Measurements from ENCODE around the gene PGGHG.

The PGGHG gene

DNA sequence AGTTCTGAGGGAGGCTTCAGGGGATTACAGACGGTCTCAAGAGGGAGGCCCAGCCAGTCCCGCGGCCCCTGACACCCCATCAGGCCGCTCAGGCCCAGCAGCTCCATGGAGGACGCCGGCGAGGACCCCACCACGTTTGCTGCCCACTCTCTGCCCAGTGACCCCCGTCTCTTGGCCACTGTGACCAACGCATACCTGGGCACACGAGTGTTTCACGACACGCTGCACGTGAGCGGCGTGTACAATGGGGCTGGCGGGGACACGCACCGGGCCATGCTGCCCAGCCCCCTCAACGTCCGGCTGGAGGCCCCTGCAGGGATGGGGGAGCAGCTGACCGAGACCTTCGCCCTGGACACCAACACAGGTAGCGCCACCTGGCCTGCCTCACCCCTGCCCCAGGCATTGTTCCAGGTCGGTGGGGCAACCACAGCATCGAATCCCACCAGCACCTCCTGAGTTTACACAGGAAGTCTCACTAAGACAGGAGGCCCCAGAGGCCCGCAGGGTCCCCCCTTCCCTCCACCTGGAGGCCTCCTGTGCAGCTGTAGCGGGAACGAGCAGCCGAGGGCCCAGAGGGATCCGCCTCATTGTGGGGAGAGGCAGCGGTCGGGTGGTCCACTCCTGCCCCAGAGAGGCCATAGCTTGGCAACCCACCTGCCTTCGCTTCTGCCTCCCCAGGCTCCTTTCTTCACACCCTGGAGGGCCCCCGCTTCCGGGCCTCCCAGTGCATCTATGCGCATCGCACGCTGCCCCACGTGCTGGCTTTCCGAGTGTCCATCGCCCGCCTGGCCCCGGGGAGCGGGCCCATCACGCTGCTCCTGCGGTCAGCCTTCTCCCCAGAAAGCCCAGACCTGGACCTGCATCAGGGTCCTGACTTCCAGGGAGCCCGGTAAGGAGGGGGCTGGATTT, 1.0 kb downstream of the PGGHG start:
- no peak overlapping the region for H3K9ac ChIP-seq (ENCODE audit: low read depth, low read length)
- H3K9me3 ChIP-seq (ENCODE audit: control insufficient read depth, insufficient read depth, low read length) = no peaks in the 10 kb centered on the region
- H3K4me1 ChIP-seq (ENCODE audit: control insufficient read depth, insufficient read depth, low read length) = peaks cover 5% of the 10 kb centered on the region

DNA sequence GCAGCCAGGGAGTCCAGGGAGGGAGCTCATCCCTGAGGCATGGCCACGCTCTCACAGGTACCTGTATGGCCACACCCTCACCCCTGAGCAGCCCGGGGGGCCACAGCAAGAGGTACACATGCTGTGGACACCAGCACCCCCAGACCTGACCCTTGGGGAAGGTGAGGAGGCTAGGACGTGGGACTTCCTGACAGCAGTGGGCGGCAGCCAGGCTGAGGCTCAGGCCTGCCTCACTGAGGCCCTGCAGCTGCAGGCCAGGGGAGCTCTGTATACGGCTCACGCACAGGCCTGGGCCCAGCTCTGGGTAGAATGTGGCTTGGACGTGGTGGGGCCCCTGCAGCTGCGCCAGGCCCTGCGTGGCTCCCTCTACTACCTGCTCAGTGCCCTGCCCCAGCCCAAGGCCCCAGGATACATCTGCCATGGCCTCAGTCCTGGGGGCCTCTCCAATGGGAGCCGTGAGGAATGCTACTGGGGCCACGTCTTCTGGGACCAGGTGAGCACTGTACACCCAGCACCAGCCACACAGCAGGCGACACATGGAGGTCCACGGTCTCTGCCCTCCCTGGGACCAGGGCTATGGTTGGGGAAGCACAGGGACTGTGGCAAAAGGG, 1.8 kb downstream of the PGGHG start:
- H3K4me3 ChIP-seq (ENCODE audit: low read depth, low read length) = no peak overlapping the region
- no peaks in the 10 kb centered on the region for H3K9me3 ChIP-seq (ENCODE audit: control insufficient read depth, insufficient read depth, low read length)
- H3K9ac ChIP-seq (ENCODE audit: low read depth, low read length) = peak overlapping the region; percentile 73
- H3K4me1 ChIP-seq (ENCODE audit: control insufficient read depth, insufficient read depth, low read length) = peaks cover 5% of the 10 kb centered on the region
- peaks cover 48% of the 10 kb centered on the region for H3K36me3 ChIP-seq (ENCODE audit: control insufficient read depth, insufficient read depth, low read length)
- H3K27me3 ChIP-seq (ENCODE audit: control insufficient read depth, insufficient read depth, low read length) = peaks cover 16% of the 10 kb centered on the region

More for the DNA sequence above, 1.0 kb downstream of the PGGHG start:
- Histone ChIP-seq H3K36me3 (ENCODE audit: control insufficient read depth, insufficient read depth, low read length) (peaks cover 41% of the 10 kb centered on the region), H3K27me3 (ENCODE audit: control insufficient read depth, insufficient read depth, low read length) (peaks cover 16% of the 10 kb centered on the region), H3K4me3 (ENCODE audit: low read depth, low read length) (peak overlapping the region; percentile 32)

DNA sequence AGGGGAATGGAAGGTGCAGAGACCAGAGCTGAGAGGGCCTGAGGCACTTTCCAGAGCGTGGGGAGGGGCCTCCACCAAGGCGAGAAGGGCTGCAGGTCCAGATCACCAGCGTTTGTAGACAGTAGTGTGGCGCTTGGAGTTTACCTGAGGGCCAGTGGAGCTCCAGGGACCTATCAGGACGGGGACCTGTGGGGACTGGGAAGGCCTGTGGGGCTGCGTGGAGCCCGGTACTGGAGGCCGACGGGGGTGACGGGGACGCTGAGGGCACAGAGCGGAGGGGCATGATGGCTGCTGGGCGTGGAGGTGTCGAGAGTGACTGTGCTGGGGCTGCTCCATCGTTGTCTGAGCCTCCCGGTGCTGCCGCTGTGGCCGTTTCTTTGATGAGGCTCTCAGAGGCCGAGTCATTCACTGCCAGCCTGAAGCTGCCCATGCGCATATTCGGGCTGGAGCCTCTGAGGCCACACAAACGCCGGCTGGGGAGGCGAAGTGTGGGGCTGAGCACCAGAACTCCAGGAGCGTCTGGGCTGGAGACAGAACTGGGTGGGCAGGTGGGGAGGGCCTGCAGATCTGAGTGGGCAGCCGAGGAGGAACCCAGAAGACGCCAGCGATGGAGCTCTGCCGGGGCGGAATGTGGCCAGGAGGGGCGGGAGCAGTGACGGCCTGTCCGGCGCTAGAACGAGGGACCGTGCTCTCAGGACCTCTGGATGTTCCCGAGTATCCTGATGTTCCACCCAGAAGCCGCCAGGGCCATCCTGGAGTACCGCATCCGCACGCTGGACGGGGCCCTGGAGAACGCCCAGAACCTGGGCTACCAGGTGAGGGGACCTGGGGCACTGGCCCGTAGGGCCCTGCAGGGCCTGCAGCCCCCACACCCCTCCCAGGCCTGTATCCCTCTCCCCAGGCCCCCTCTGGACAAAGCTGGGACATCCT, 2.6 kb downstream of the PGGHG start:
- peaks cover 16% of the 10 kb centered on the region for H3K27me3 ChIP-seq (ENCODE audit: control insufficient read depth, insufficient read depth, low read length)
- H3K9me3 ChIP-seq (ENCODE audit: control insufficient read depth, insufficient read depth, low read length) = no peaks in the 10 kb centered on the region
- H3K36me3 ChIP-seq (ENCODE audit: control insufficient read depth, insufficient read depth, low read length) = peaks cover 52% of the 10 kb centered on the region
- H3K4me1 ChIP-seq (ENCODE audit: control insufficient read depth, insufficient read depth, low read length) = peaks cover 5% of the 10 kb centered on the region
- H3K9ac ChIP-seq (ENCODE audit: low read depth, low read length) = peak overlapping the region; percentile 73
- no peak overlapping the region for H3K4me3 ChIP-seq (ENCODE audit: low read depth, low read length)

DNA sequence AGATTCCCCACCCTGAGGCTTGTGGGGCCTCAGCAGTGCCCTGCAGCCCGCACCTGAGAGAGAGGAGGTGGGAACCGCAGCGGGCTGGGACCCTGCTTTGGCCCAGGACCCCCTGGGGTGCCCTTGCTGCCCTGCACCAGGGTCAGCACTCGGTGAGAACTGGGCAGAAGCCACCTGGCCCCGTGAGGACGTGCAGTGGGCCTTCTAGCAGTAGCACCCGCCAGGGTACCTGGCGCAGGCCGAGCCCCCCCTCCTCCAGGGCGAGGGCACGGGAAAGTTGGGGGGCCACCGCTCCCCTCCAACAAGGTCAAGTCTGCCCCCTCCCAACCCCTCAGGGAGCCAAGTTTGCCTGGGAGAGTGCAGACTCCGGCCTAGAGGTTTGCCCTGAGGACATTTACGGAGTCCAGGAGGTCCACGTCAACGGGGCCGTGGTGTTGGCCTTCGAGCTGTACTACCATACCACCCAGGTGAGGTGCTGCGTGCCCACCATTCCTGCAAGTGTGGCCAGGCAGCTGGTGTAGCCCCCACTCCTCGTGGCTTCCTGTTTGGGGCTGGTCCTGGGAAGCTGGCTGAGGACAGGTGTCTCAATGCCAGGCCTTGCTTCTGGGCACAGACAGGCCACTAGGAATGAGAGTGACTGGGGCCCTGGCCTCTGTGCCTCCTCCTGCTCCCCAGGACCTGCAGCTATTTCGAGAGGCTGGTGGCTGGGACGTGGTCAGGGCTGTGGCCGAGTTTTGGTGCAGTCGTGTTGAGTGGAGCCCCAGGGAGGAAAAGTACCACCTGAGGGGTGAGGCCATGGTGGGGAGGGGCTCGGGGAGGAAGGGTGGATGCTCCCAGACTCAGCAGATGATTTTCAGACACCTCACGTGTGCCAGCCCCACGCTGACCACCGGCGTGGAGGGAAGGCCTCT, 3.5 kb downstream of the PGGHG start:
- H3K4me3 ChIP-seq (ENCODE audit: low read depth, low read length) = no peak overlapping the region
- H3K27me3 ChIP-seq (ENCODE audit: control insufficient read depth, insufficient read depth, low read length) = peaks cover 11% of the 10 kb centered on the region
- H3K4me1 ChIP-seq (ENCODE audit: control insufficient read depth, insufficient read depth, low read length) = peaks cover 5% of the 10 kb centered on the region
- H3K9me3 ChIP-seq (ENCODE audit: control insufficient read depth, insufficient read depth, low read length) = no peaks in the 10 kb centered on the region
- no peak overlapping the region for H3K9ac ChIP-seq (ENCODE audit: low read depth, low read length)
- H3K36me3 ChIP-seq (ENCODE audit: control insufficient read depth, insufficient read depth, low read length) = peaks cover 52% of the 10 kb centered on the region

DNA sequence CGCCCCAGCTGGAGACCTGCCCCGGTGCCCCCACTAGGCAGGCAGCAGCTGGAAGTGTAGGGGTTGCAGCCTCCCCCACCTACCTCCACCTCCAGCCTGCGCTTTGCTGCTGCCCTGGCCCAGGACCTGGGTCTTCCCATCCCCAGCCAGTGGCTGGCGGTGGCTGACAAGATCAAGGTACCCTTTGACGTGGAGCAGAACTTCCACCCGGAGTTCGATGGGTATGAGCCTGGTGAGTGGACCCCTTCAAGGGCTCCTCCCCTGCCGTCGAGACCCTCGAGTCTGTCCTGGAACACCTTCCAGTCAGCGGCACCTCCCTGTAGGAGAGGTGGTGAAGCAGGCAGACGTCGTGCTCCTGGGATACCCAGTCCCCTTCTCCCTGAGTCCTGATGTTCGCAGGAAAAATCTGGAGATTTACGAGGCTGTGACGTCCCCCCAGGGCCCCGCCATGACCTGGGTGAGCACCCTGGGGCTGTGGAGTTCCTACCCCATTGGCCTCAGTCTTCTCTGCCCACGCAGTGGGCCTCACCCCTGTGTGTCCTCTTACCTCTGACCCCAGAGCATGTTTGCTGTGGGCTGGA, 4.4 kb downstream of the PGGHG start:
- H3K9ac ChIP-seq (ENCODE audit: low read depth, low read length) = no peak overlapping the region
- peaks cover 52% of the 10 kb centered on the region for H3K36me3 ChIP-seq (ENCODE audit: control insufficient read depth, insufficient read depth, low read length)
- H3K27me3 ChIP-seq (ENCODE audit: control insufficient read depth, insufficient read depth, low read length) = peaks cover 2% of the 10 kb centered on the region
- H3K4me1 ChIP-seq (ENCODE audit: control insufficient read depth, insufficient read depth, low read length) = peaks cover 5% of the 10 kb centered on the region
- H3K9me3 ChIP-seq (ENCODE audit: control insufficient read depth, insufficient read depth, low read length) = no peaks in the 10 kb centered on the region
- H3K4me3 ChIP-seq (ENCODE audit: low read depth, low read length) = no peak overlapping the region

DNA sequence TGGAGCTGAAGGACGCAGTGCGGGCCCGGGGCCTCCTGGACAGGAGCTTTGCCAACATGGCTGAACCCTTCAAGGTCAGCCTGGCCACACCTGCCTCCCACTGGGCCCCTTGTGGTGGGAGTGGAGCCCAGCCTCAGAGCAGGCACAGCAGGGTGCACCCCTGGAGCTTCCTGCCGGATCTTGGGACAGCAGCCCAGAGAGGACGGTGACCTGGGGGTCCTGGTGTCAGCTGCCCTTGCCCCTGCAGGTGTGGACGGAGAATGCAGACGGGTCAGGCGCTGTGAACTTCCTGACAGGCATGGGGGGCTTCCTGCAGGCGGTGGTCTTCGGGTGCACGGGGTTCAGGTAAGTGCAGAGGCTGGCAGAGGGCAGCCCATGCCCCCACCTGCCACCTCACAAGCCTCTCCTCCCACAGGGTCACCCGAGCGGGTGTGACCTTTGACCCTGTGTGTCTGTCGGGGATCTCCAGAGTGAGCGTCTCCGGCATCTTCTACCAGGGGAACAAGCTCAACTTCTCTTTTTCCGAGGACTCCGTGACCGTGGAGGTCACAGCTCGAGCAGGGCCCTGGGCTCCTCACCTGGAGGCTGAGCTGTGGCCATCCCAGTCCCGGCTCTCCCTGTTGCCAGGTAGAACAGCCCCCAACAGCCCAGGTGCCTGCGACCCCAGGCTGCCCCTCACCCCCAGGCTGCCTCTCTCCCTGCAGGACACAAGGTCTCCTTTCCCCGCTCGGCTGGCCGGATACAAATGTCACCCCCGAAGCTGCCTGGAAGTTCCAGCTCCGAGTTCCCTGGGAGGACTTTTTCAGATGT, 5.1 kb downstream of the PGGHG start:
- H3K9me3 ChIP-seq (ENCODE audit: control insufficient read depth, insufficient read depth, low read length) = no peaks in the 10 kb centered on the region
- H3K27me3 ChIP-seq (ENCODE audit: control insufficient read depth, insufficient read depth, low read length) = no peaks in the 10 kb centered on the region
- H3K4me3 ChIP-seq (ENCODE audit: low read depth, low read length) = no peak overlapping the region
- peaks cover 5% of the 10 kb centered on the region for H3K4me1 ChIP-seq (ENCODE audit: control insufficient read depth, insufficient read depth, low read length)
- H3K36me3 ChIP-seq (ENCODE audit: control insufficient read depth, insufficient read depth, low read length) = peaks cover 52% of the 10 kb centered on the region
- H3K9ac ChIP-seq (ENCODE audit: low read depth, low read length) = no peak overlapping the region

DNA sequence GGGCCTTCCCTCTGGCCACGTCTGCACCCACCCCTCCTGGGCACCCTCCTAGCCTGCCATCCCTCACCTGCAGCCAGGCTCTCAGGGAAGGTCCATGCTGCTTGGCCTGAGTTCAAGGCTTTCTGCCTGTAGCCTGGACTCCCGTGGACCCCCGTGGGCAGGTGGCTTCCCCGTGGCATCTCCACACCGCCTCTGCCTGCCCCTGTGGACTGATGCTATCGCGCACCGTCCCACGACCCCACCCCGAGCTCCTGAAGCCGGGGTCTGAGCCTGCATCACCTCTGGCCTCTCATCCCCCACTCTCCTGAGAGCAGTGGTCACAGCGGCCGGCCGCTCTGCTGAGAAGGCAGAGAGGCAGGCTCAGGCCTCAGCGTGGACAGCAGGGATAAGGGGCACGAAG, 5.9 kb downstream of the PGGHG start:
- no peaks in the 10 kb centered on the region for H3K9me3 ChIP-seq (ENCODE audit: control insufficient read depth, insufficient read depth, low read length)
- H3K4me1 ChIP-seq (ENCODE audit: control insufficient read depth, insufficient read depth, low read length) = peaks cover 5% of the 10 kb centered on the region
- no peaks in the 10 kb centered on the region for H3K27me3 ChIP-seq (ENCODE audit: control insufficient read depth, insufficient read depth, low read length)
- H3K4me3 ChIP-seq (ENCODE audit: low read depth, low read length) = no peak overlapping the region
- H3K9ac ChIP-seq (ENCODE audit: low read depth, low read length) = no peak overlapping the region
- peaks cover 52% of the 10 kb centered on the region for H3K36me3 ChIP-seq (ENCODE audit: control insufficient read depth, insufficient read depth, low read length)

DNA sequence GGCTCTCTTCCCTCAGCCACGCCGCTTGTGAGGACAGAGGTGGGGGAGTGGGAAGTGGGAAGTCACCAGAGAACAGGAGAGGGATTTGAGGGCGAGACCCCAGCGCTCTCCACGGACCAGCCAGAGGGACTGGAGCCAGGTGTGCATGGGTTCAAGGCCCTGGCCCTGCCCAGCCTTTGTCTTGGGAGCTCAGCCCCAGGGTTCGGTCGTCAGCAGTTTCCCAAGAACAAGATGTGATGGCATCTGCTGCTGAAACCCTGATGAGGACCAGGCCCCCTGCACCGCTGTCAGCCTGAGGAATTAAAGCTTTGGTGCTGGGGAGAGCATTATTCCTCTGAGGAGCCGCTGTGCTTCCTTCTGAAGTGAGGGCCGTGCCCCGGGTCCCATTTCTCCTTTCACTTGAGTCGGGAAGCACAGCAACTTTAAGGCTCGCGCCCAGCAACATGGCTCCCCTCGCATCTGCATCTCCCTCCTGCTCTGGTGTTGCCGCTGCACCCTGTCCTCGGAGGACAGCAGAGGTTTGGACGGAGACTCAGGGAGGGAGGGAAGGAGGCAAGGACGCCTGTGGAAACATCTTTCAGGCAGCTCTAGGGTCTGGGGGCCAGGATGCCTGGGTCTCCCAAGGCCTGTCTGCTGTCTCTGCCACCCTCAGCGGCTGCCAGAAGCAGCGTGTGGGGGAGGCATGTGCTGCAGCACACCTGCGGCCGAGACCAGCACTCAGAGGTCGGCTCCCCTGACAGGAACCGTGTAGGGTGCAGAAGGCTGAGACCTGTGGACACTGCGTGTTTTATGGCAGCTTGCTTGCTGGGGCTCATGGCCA, 6.6 kb downstream of the PGGHG start:
- no peaks in the 10 kb centered on the region for H3K27me3 ChIP-seq (ENCODE audit: control insufficient read depth, insufficient read depth, low read length)
- peaks cover 50% of the 10 kb centered on the region for H3K36me3 ChIP-seq (ENCODE audit: control insufficient read depth, insufficient read depth, low read length)
- H3K4me1 ChIP-seq (ENCODE audit: control insufficient read depth, insufficient read depth, low read length) = peaks cover 11% of the 10 kb centered on the region
- H3K4me3 ChIP-seq (ENCODE audit: low read depth, low read length) = no peak overlapping the region
- H3K9me3 ChIP-seq (ENCODE audit: control insufficient read depth, insufficient read depth, low read length) = no peaks in the 10 kb centered on the region
- H3K9ac ChIP-seq (ENCODE audit: low read depth, low read length) = no peak overlapping the region

DNA sequence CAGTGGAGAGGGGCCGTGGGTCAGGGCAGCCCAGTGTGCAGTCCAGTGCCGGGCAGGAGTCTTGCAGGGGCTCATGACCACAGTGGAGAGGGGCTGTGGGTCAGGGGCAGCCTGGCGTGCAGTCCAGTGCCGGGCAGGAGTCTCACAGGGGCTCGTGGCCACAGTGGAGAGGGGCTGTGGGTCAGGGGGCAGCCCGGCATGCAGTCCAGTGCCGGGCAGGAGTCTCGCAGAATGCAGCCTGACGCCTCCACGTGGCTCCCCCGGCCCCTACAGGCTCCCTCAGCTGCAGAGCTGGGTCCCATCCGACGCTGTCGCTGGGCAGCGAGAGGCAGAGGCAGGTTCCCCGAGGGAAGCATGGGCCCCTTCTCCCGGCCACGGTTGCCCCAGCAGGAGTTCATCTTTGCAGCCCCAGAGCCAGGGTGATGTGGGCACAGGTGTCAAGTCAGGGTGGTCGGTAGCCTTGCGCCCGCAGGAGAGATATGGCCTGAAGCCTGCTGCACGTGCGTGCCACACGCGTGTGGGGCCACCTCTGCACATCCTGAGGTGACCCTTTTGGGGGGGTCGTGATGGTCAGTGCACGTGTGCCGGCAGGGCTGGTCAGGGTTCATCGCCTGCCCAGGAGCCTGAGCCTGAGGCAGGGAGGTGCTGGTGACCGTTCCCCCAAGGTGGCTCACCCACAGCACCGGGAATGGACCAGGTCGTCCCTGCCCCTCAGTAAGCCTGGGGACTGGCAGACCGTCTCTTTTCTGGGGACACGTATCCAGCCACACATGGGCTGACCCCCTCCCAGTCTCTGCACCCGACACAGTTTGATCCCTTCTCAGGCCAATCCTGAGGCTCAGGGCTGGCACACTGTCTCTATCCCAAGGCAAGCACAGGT, 7.5 kb downstream of the PGGHG start:
- peaks cover 41% of the 10 kb centered on the region for H3K36me3 ChIP-seq (ENCODE audit: control insufficient read depth, insufficient read depth, low read length)
- H3K4me3 ChIP-seq (ENCODE audit: low read depth, low read length) = no peak overlapping the region
- H3K27me3 ChIP-seq (ENCODE audit: control insufficient read depth, insufficient read depth, low read length) = no peaks in the 10 kb centered on the region
- H3K9ac ChIP-seq (ENCODE audit: low read depth, low read length) = no peak overlapping the region
- no peaks in the 10 kb centered on the region for H3K9me3 ChIP-seq (ENCODE audit: control insufficient read depth, insufficient read depth, low read length)
- H3K4me1 ChIP-seq (ENCODE audit: control insufficient read depth, insufficient read depth, low read length) = peaks cover 11% of the 10 kb centered on the region
